ENCODE results near the gene TYK2.

The TYK2 gene

DNA sequence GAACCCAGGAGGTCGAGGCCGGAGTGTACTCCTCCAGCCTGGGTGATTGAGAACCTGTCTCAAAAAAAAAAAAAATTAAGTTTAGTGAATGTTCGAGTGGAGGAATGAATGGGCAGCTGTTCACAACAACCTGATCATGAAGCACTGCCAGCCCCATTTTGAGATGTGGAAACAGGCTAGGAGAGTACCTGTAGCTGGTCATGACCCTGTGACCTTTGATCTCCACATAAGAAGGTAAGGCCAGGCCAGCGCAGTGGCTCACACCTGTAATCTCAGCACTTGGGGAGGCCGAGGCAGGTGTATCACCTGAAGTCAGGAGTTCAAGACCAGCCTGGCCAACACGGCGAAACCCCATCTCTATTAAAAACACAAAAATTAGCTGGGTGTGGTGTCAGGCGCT is 54.6 kb downstream of the TYK2 start:
- TF ChIP-seq CTCF (IDR thresholded peaks at IDR 0.05; ENCODE audit: control insufficient read depth, extremely low read depth, insufficient read depth), result no peak
- DNase-seq (ENCODE audit: low read depth), result no peak
- no peak overlapping the region for H3K4me3 ChIP-seq (ENCODE audit: low read depth, low read length)

DNA sequence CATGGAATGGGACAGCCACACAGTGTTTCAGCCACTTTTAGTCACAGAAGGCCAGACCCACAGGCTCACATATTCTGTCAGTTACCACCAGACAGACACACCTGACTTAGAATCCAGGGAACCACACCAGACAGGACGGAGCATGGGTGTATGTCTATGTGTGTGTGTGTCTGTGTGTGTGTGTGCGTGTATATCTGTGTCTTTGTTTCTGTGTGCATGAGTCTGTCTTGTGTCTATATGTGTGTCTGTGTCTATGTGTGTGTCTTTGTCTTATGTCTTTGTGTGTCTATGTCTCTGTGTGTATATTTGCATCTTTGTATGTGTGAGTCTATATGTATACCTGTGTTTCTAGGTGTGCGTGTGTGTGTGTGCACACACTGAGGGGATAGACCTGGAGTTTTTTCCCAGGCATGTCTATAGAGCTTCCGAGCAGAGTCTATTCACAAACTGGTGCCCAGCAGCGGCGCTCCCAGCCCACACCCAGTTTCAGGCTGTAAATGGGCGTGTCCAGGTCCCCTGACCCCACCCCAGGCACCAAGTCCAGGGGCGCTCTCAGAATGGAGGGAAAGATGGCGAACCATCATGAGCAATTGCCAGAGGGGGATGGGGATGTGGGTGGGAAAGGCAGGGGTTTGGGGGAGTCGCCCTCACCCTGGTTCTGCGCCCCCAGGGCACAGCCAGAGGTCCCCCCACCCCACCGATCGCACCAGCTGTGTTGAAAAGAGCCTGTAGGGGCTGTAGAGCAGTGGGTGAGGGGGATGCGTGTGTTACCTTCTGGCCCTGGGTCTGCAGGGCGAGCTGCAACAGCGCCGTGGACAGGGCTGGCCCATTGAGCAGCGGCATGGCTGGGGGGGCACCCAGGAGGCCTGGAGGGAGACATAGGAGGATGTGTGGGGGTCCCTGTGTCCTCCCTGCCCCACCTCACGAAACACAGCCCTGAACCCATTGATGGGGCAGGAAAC is 58.2 kb downstream of the TYK2 start:
- DNase-seq (ENCODE audit: low read depth), result no peak
- H3K4me3 ChIP-seq (ENCODE audit: low read depth, low read length), result no peak overlapping the region

GRCh38 chr19:10321417-10321797 is 59.0 kb downstream of the TYK2 start:
- DNase-seq (ENCODE audit: low read depth), result no peak
- no peak for TF ChIP-seq CTCF (IDR thresholded peaks at IDR 0.05; ENCODE audit: control insufficient read depth, extremely low read depth, insufficient read depth)

More for the DNA sequence above, 58.2 kb downstream of the TYK2 start:
- no peak for TF ChIP-seq CTCF (IDR thresholded peaks at IDR 0.05; ENCODE audit: control insufficient read depth, extremely low read depth, insufficient read depth)

GRCh38 chr19:10320602-10321416 is 59.6 kb downstream of the TYK2 start:
- H3K4me3 ChIP-seq (ENCODE audit: low read depth, low read length), result no peak overlapping the region
- no peak for TF ChIP-seq CTCF (IDR thresholded peaks at IDR 0.05; ENCODE audit: control insufficient read depth, extremely low read depth, insufficient read depth)
- no peak for DNase-seq (ENCODE audit: low read depth)

More at GRCh38 chr19:10321417-10321797, 59.0 kb downstream of the TYK2 start:
- H3K4me3 ChIP-seq (ENCODE audit: low read depth, low read length), result no peak overlapping the region

GRCh38 chr19:10318807-10319682 is 61.3 kb downstream of the TYK2 start:
- H3K4me3 ChIP-seq (ENCODE audit: low read depth, low read length), result no peak overlapping the region
- no peak for TF ChIP-seq CTCF (IDR thresholded peaks at IDR 0.05; ENCODE audit: control insufficient read depth, extremely low read depth, insufficient read depth)
- DNase-seq (ENCODE audit: low read depth), result no peak

GRCh38 chr19:10317857-10318462 is 62.4 kb downstream of the TYK2 start:
- DNase-seq (ENCODE audit: low read depth), result no peak
- TF ChIP-seq CTCF (IDR thresholded peaks at IDR 0.05; ENCODE audit: control insufficient read depth, extremely low read depth, insufficient read depth), result no peak
- no peak overlapping the region for H3K4me3 ChIP-seq (ENCODE audit: low read depth, low read length)
